Smooth muscle cell of the umbilical artery (primary cell): Measurements from ENCODE around the gene RCBTB1. TPM values are rescaled to one million over a fixed set of nuclear protein-coding genes. Genes with fewer than 3 reads are reported as not detected.

Source experiments
- total RNA-seq: library from RNA; depleted of rRNA; stranded (reverse); fragments of >200 nt; gene quantifications from 2 replicates; pipeline ENCODE4 v1.2.3, GENCODE V29; 2014

RCBTB1 gene
- total RNA-seq: 24.7 and 24.9 TPM in 2 replicates

GRCh38 chr13:49585220-49586157 lies at the start of gene RCBTB1:
TSS of gene RCBTB1 (minus strand) at chr13:49585558. CDS start at chr13:49567279, 18,279 bp downstream.

GRCh38 chr13:49627831-49628652 lies 42.7 kb upstream of the RCBTB1 start, which contains the start of gene ARL11:
TSS of gene ARL11 (plus strand) at chr13:49628507. CDS start at chr13:49630448, 1,941 bp downstream.

GRCh38 chr13:49495783-49496762 lies 89.3 kb downstream of the RCBTB1 start, which contains the start of gene PHF11:
TSS of gene PHF11 (plus strand) at chr13:49495953. CDS start at chr13:49496002, 49 bp downstream.

Other genes with a start within 250 kb of the RCBTB1 start
- gene CAB39L, start 141.5 kb downstream of the RCBTB1 start, total RNA-seq: 6.8 and 10.8 TPM in 2 replicates
- 5.6 and 7.4 TPM in 2 replicates for gene SETDB2, start 141.3 kb downstream of the RCBTB1 start, total RNA-seq
- 14.6 and 14.9 TPM in 2 replicates for gene PHF11, start 89.6 kb downstream of the RCBTB1 start, total RNA-seq
- gene ARL11, start 42.9 kb upstream of the RCBTB1 start, total RNA-seq: not detected in 2 replicates
- 26.9 and 34.1 TPM in 2 replicates for gene EBPL, start 105.9 kb upstream of the RCBTB1 start, total RNA-seq
- gene KPNA3, start 207.1 kb upstream of the RCBTB1 start, total RNA-seq: 42.5 and 64.2 TPM in 2 replicates